Common myeloid progenitor, CD34-positive (primary cell): ENCODE data around the gene PAX1. TPM values are rescaled to one million over a fixed set of nuclear protein-coding genes. Genes with fewer than 3 reads are reported as not detected.

Experiments used
- CTCF ChIA-PET: fragments of 350-600 bp; sonication (Branson Sonifier 250); formaldehyde crosslinking; loops from one replicate; lab custom pipeline; 2021; ENCODE audit warnings: antibody characterized with exemption; lab: Charles Lee
- POLR2A ChIA-PET: fragments of 350-600 bp; sonication (Branson Sonifier 250); formaldehyde crosslinking; loops from one replicate; lab custom pipeline; 2021; ENCODE audit warnings: antibody characterized with exemption; lab: Charles Lee
- DNase-seq, 3 donors: peaks; one replicate each; pipeline versions ENCODE4 v3.0.0 to v3.0.0-alpha.2; 2013
- H3K27ac ChIP-seq, 2 experiments: 1 replicate in 1 of 2; 2 replicates in 1 of 2; pipeline ENCODE4 v1.7.0; 2013; ENCODE audit warnings: inconsistent platforms in 2 of 2, low read length in 2 of 2, mild to moderate bottlenecking in 2 of 2, low read depth in 1 of 2, moderate library complexity in 1 of 2; ENCODE audit not compliant: severe bottlenecking in 2 of 2, insufficient read depth in 1 of 2, poor library complexity in 1 of 2
- H3K27me3 ChIP-seq, 5 experiments: replicated peaks in 2 of 5; 1 replicate in 3 of 5; 2 replicates in 2 of 5; pipeline versions ENCODE4 v1.6.1 to v1.7.0; 2013; ENCODE audit warnings: low read length in 4 of 5, mild to moderate bottlenecking in 2 of 5, moderate library complexity in 2 of 5, inconsistent platforms in 1 of 5; ENCODE audit not compliant: insufficient read depth in 5 of 5, control insufficient read depth in 4 of 5
- H3K36me3 ChIP-seq, 4 experiments: 1 replicate in 2 of 4; 2 replicates in 2 of 4; pipeline versions ENCODE4 v1.6.1 to v1.7.0; 2013; ENCODE audit warnings: low read length in 3 of 4, control low read depth in 1 of 4, mild to moderate bottlenecking in 1 of 4; ENCODE audit not compliant: control insufficient read depth in 4 of 4, insufficient read depth in 4 of 4
- H3K4me1 ChIP-seq, 4 experiments: 1 replicate in 3 of 4; 2 replicates in 1 of 4; pipeline versions ENCODE4 v1.6.1 to v1.7.1; 2013; ENCODE audit warnings: low read length in 3 of 4, mild to moderate bottlenecking in 3 of 4, control low read depth in 1 of 4, inconsistent platforms in 1 of 4, moderate library complexity in 1 of 4; ENCODE audit not compliant: control insufficient read depth in 4 of 4, insufficient read depth in 4 of 4; ENCODE audit errors: control extremely low read depth in 1 of 4
- H3K4me3 ChIP-seq, 7 experiments: 1 replicate in 4 of 7; 2 replicates in 3 of 7; pipeline versions ENCODE4 v1.5.1 to v1.7.0; 2013; ENCODE audit warnings: mild to moderate bottlenecking in 7 of 7, low read length in 6 of 7, moderate library complexity in 6 of 7, inconsistent platforms in 2 of 7, low read depth in 2 of 7, control low read depth in 1 of 7; ENCODE audit not compliant: insufficient read depth in 4 of 7, control insufficient read depth in 1 of 7; ENCODE audit errors: extremely low read depth in 1 of 7
- H3K9me3 ChIP-seq, 5 experiments: 1 replicate in 4 of 5; 2 replicates in 1 of 5; pipeline versions ENCODE4 v1.6.1 to v1.7.1; 2013; ENCODE audit warnings: low read length in 4 of 5, mild to moderate bottlenecking in 2 of 5, inconsistent platforms in 1 of 5, low read depth in 1 of 5, moderate library complexity in 1 of 5; ENCODE audit not compliant: control insufficient read depth in 4 of 5, insufficient read depth in 2 of 5; ENCODE audit errors: control extremely low read depth in 1 of 5
- WGBS: methylation state at CpG from one replicate; pipeline ENCODE4 v1.1.5; 2013; ENCODE audit not compliant: insufficient coverage; 5-methylcytosine and 5-hydroxymethylcytosine counted together
- polyA plus RNA-seq: library from polyadenylated mRNA; unstranded; fragments of 120-200 nt; gene quantifications from one replicate; pipeline ENCODE4 v1.2.1, GENCODE V29; 2013

PAX1 gene
- not detected for polyA plus RNA-seq

DNA sequence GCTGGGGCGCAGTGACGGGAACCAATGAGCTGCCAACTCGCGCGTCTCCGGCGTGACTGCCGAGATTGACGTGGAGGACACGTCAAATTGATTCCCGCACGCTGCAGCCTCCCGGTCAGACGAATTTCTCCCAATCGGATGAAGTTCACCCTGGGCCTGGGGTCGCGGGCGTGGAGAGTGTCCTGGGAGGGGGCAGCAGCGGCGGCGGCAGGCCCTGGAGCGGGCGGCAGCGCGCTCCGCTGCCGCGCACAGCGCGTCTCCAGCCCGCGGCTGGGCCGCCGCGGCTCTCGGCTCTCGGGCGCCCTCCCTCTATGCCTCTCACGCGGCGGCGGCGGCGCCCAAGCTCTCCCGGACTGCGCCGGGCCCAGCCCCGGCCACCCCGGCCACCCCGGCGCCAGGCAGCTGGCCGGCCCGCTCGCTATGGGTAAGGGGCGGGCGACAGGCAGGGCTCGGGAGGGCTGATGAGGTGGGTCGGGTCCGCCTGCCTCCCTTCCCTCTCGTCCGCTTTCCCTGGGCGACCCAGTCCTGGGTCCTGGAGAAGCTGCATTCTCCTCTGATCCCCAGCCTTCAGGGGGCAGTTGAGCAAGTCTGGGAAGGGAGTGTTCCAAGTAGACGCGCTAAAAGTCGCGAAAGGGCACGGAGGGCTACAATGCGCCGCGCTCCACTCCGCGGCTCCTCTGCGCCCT lies at the start of gene PAX1:
PAX1 (plus strand) TSS at position 90 of the 686 bp plus-strand sequence; CDS start at position 139, 49 bp downstream.
- ChIA-PET CTCF (no interaction called here), POLR2A (no interaction called here)
- WGBS = 4% methylated on average over 60 of the region's 73 CpGs
- Histone ChIP-seq H3K4me3 (peak within 1 kb of the TSS in 1 of 7 experiments; percentile 45), H3K4me1 (peaks cover 0 to 13% (median 5%) of the 10 kb centered on the region in 4 experiments), H3K9me3 (peaks cover 0 to 10% (median 0%) of the 10 kb centered on the region in 5 experiments), H3K27ac (no peak within 1 kb of the TSS), H3K36me3 (no peaks in the 10 kb centered on the region), H3K27me3 (peaks cover 8 to 98% (median 74%) of the 10 kb centered on the region in 5 experiments)
- no peak for DNase-seq

DNA sequence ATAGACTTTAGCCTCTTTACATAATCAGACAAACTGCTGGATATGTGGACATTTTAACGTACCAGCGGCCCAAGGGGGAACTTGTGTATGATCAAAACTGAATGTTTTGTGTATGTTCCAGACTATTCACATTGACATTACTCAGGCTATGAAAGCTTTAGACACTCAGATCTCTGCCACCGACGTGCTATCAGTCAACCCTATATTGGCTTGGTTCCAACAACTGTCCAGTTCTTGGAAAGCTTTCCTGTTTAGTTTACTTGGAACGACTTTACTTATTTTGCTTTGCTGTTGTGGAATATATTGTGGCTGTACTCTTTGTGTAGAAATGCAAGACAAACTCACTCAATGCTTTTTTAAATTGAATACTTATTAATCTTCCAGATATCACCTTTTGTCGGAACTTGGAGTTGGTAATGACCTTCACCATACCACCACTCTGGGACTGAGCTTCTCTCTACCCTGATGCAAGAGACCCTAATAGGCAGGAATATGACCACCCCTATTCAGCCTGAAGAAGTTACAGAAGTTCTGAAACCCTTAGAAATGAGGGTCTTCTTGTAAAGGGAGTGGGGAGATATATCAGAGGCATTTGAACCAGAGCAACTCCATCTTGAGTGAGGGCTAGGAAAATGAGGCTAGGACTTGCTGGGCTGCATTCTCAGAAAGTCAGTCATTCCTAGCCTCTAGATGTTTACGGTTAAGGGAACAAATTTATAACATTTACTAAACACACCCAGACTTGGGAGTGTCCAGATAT lies 49.0 kb upstream of the PAX1 start:
- no peaks in the 10 kb centered on the region for H3K9me3 ChIP-seq
- no peak for DNase-seq
- ChIA-PET POLR2A (no interaction called here), CTCF (no interaction called here)
- H3K27ac ChIP-seq = no peak overlapping the region
- H3K27me3 ChIP-seq = peaks cover 0 to 17% (median 2%) of the 10 kb centered on the region in 5 experiments
- no peak overlapping the region for H3K4me3 ChIP-seq
- no peaks in the 10 kb centered on the region for H3K4me1 ChIP-seq
- H3K36me3 ChIP-seq = no peaks in the 10 kb centered on the region
- WGBS = 63% methylated on average over 2 of the region's 7 CpGs

DNA sequence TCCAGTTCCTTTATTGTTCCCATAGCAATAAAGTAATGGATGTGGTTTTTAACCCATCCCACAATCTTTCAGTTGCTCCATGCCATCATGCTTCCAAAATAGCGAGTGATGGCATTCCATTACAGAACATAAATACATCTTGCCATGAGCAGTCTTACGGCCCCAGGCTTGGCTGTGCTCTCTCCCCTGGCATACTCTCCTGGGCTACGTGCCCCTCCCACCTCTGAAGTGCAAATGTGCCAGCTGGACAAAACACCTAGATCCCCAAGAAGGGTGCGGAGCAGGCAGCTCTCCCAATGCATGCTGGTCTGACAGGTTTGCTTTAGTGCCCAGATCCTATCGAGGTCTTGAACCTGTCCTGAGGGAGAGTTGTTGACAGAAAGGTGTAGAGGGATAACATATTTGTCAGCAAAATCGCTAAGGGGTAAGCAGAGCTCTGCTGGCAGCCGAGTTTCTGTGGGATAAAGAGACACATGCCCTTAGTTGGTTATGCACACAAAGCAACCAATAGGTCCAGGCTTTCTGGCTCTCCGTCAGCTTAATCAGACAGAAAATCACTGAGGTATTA lies 43.9 kb upstream of the PAX1 start:
- WGBS = 74% methylated on average over 8 of the region's 8 CpGs
- POLR2A ChIA-PET = no interaction called here
- no peaks in the 10 kb centered on the region for H3K4me1 ChIP-seq
- H3K27ac ChIP-seq = no peak overlapping the region
- CTCF ChIA-PET = interaction anchor here (1.4 kb wide), 1 partner anchor 41 kb away, joined by 3 read pairs; no protein-coding TSS in a partner anchor
- H3K4me3 ChIP-seq = no peak overlapping the region
- no peak for DNase-seq
- H3K9me3 ChIP-seq = no peaks in the 10 kb centered on the region
- H3K36me3 ChIP-seq = no peaks in the 10 kb centered on the region
- peaks cover 0 to 10% (median 0%) of the 10 kb centered on the region in 5 experiments for H3K27me3 ChIP-seq

DNA sequence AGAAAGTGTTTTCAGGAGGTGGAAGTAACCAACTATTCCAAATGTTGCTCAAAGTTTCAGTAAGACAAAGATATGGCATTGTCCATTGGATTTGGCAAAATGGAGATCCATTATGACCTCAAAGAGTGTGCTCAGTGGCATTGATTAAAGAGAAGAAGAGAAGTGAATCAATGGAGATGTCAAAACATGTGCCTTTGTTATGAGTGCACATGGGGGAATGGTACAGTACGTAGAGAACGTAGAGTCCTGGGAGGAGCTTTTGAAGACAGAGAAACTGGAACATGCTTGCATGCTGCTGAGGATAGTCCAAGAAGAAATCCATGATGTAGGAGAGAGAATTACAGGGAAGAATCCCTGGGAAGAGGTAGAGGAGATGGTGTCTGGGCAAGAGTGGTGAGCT lies 42.0 kb upstream of the PAX1 start:
- no peaks in the 10 kb centered on the region for H3K9me3 ChIP-seq
- H3K4me1 ChIP-seq = no peaks in the 10 kb centered on the region
- CTCF ChIA-PET = no interaction called here
- POLR2A ChIA-PET = no interaction called here
- 100% methylated on average over 2 of the region's 2 CpGs for WGBS
- H3K4me3 ChIP-seq = no peak overlapping the region
- H3K27ac ChIP-seq = no peak overlapping the region
- peaks cover 0 to 8% (median 0%) of the 10 kb centered on the region in 5 experiments for H3K27me3 ChIP-seq
- H3K36me3 ChIP-seq = no peaks in the 10 kb centered on the region
- DNase-seq = no peak

DNA sequence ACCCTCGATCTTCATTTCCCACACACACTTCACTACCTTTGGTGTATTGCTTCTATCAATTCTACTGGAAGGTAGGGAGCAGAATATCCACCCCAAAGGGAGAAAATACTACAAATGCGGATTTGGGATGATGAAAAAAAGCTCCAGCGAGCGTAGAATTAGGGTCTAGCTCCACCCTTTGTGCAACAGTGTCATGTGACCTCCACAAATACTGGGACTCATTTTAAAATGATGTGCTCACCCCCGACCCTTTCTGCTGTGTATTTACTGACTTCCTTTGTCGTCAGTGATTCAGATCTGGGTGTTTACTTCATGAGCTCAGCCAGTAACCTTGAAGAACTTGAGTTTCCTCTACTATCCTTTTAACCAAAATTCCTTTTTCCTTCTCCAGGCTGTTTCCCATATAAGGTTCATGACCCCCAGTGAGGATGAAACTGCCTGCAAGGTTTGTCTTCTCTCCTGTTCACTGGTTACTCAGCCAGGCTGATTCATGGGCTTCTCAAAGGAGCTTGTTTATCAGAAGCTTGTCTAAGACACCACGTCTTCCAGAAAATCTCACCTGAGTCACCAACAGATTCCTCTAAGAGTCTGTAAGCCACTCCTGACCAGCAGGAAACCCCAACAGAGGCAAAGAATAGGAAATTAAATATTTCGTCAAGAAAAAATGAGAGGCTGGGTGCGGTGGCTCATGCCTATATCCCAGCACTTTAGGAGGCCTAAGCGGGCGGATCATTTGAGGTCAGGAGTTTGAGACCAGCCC lies 39.6 kb upstream of the PAX1 start:
- no peaks in the 10 kb centered on the region for H3K4me1 ChIP-seq
- no peak for DNase-seq
- no peaks in the 10 kb centered on the region for H3K36me3 ChIP-seq
- H3K27me3 ChIP-seq = peaks cover 0 to 5% (median 0%) of the 10 kb centered on the region in 5 experiments
- H3K4me3 ChIP-seq = no peak overlapping the region
- WGBS = 84% methylated on average over 7 of the region's 11 CpGs
- ChIA-PET POLR2A (no interaction called here), CTCF (no interaction called here)
- H3K9me3 ChIP-seq = no peaks in the 10 kb centered on the region
- H3K27ac ChIP-seq = no peak overlapping the region

DNA sequence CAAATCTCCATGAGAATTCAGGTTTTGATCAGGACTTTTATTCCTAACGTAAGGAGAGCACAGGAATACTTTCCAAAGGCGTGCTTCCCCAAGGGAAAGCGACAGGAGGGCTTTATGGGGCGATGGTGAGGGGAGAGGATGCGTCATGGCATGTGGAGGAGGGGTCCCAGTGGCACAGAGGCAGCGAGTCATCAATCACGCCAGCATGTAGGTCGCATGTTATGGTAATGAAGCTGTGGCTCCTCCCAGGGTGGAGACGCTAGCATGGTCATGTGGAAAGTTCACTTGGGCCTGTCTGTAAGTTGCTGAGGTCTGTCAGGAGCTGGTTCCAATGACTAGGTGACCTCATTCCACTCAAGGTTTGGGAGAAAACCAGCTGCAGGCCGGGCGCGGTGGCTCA lies 35.3 kb upstream of the PAX1 start:
- WGBS = 96% methylated on average over 12 of the region's 12 CpGs
- peaks cover 0 to 2% (median 0%) of the 10 kb centered on the region in 5 experiments for H3K27me3 ChIP-seq
- no peaks in the 10 kb centered on the region for H3K9me3 ChIP-seq
- no peak for DNase-seq
- CTCF ChIA-PET = no interaction called here
- H3K4me3 ChIP-seq = no peak overlapping the region
- no peaks in the 10 kb centered on the region for H3K4me1 ChIP-seq
- no peaks in the 10 kb centered on the region for H3K36me3 ChIP-seq
- POLR2A ChIA-PET = no interaction called here
- H3K27ac ChIP-seq = no peak overlapping the region
